IMR-90 (cell line): ENCODE results near the gene PPP1R14C. TPM values are rescaled to one million over a fixed set of nuclear protein-coding genes. Genes with fewer than 3 reads are reported as not detected.

Experiments used
- ATAC-seq: fragments of 200-7000 bp; cut with Tn5 transposase; 2 replicates; pipeline ENCODE4 v1.9.1; 2020; ENCODE audit warnings: low read depth, mild to moderate bottlenecking, moderate library complexity
- BruUV-seq: library from RNA; stranded (reverse); fragments of 400-500 nt; replicated peaks from 2 replicates; lab custom pipeline; 2021; lab: Mats Ljungman, UMichigan
- CTCF ChIA-PET: fragments of 300-600 bp; formaldehyde crosslinking; extraction: SDS; loops from one replicate; lab custom pipeline; 2021; ENCODE audit warnings: antibody characterized with exemption; lab: Yijun Ruan, JAX
- POLR2A ChIA-PET: fragments of 300-600 bp; sonication (Branson Sonifier 250); formaldehyde crosslinking; loops from one replicate; lab custom pipeline; 2022; ENCODE audit warnings: antibody characterized with exemption; ENCODE audit not compliant: unreplicated experiment; lab: Charles Lee
- DNase-seq: peaks from one replicate; pipeline ENCODE4 v3.0.0; 2013
- H2AFZ ChIP-seq: replicated peaks from 2 replicates; pipeline ENCODE3; 2013; ENCODE audit warnings: low read length, mild to moderate bottlenecking; ENCODE audit not compliant: poor library complexity
- H2AK5ac ChIP-seq: 2 replicates; pipeline ENCODE4 v1.6.1; 2013; ENCODE audit warnings: low read depth, low read length, inconsistent platforms
- H2AK9ac ChIP-seq: replicated peaks from 2 replicates; pipeline ENCODE3; 2013; ENCODE audit warnings: mild to moderate bottlenecking, low read depth, low read length, moderate library complexity; ENCODE audit not compliant: poor library complexity
- H2BK120ac ChIP-seq: 2 replicates; pipeline ENCODE4 v1.6.1; 2013; ENCODE audit warnings: low read depth, low read length, inconsistent platforms
- H2BK15ac ChIP-seq: 3 replicates; pipeline ENCODE4 v1.6.1; 2013; ENCODE audit warnings: low read depth, low read length, inconsistent platforms
- H2BK20ac ChIP-seq: 2 replicates; pipeline ENCODE4 v1.6.1; 2013; ENCODE audit warnings: low read depth, mild to moderate bottlenecking, inconsistent platforms, low read length, moderate library complexity
- H2BK5ac ChIP-seq: 2 replicates; pipeline ENCODE4 v1.6.1; 2013; ENCODE audit warnings: mild to moderate bottlenecking, low read depth, low read length, inconsistent platforms; ENCODE audit not compliant: poor library complexity, severe bottlenecking
- H3K14ac ChIP-seq: replicated peaks from 2 replicates; pipeline ENCODE4 v1.6.1; 2013; ENCODE audit warnings: low read depth, low read length, inconsistent platforms
- H3K18ac ChIP-seq: 2 replicates; pipeline ENCODE4 v1.6.1; 2013; ENCODE audit warnings: low read depth, low read length, control low read depth
- H3K23ac ChIP-seq: 2 replicates; pipeline ENCODE4 v1.6.1; 2013; ENCODE audit warnings: low read depth, low read length, inconsistent platforms
- H3K27ac ChIP-seq: 2 replicates; pipeline ENCODE4 v1.5.1; 2013; ENCODE audit warnings: mild to moderate bottlenecking, control low read depth, low read length; ENCODE audit not compliant: insufficient read depth
- H3K27me3 ChIP-seq: 2 replicates; pipeline ENCODE4 v1.6.1; 2013; ENCODE audit warnings: low read length; ENCODE audit not compliant: control insufficient read depth, insufficient read depth
- H3K36me3 ChIP-seq: 2 replicates; pipeline ENCODE4 v1.6.1; 2013; ENCODE audit warnings: low read length, mixed read lengths; ENCODE audit not compliant: control insufficient read depth, insufficient read depth
- H3K4ac ChIP-seq: 2 replicates; pipeline ENCODE4 v1.6.1; 2013; ENCODE audit warnings: low read depth, low read length, inconsistent platforms
- H3K4me1 ChIP-seq: 2 replicates; pipeline ENCODE4 v1.6.1; 2013; ENCODE audit warnings: low read length, mixed read lengths; ENCODE audit not compliant: control insufficient read depth, insufficient read depth
- H3K4me2 ChIP-seq: 2 replicates; pipeline ENCODE4 v1.6.1; 2013; ENCODE audit warnings: low read depth, mild to moderate bottlenecking, control low read depth, low read length, moderate library complexity
- H3K4me3 ChIP-seq: 2 replicates; pipeline ENCODE4 v1.5.1; 2013; ENCODE audit warnings: low read depth, mild to moderate bottlenecking, control low read depth, low read length, moderate library complexity; ENCODE audit not compliant: insufficient read depth
- H3K56ac ChIP-seq: 2 replicates; pipeline ENCODE4 v1.6.1; 2013; ENCODE audit warnings: low read length, inconsistent platforms; ENCODE audit not compliant: insufficient read depth; ENCODE audit errors: extremely low read depth
- H3K79me1 ChIP-seq, 2 experiments: 2 replicates each; pipeline ENCODE4 v1.6.1; 2013; ENCODE audit warnings: low read length in 2 of 2, inconsistent platforms in 1 of 2, low read depth in 1 of 2
- H3K9ac ChIP-seq: 2 replicates; pipeline ENCODE4 v1.6.1; 2013; ENCODE audit warnings: low read depth, low read length, control low read depth
- H3K9me1 ChIP-seq: 2 replicates; pipeline ENCODE4 v1.6.1; 2013; ENCODE audit warnings: low read length, inconsistent platforms; ENCODE audit not compliant: insufficient read depth
- H3K9me3 ChIP-seq: 2 replicates; pipeline ENCODE4 v1.6.1; 2013; ENCODE audit warnings: low read length; ENCODE audit not compliant: control insufficient read depth, insufficient read depth
- H4K20me1 ChIP-seq: 2 replicates; pipeline ENCODE4 v1.6.1; 2013; ENCODE audit warnings: low read length, inconsistent platforms; ENCODE audit not compliant: insufficient read depth
- H4K5ac ChIP-seq: 2 replicates; pipeline ENCODE4 v1.6.1; 2013; ENCODE audit warnings: mild to moderate bottlenecking, low read depth, low read length, control low read depth
- H4K8ac ChIP-seq, 2 experiments: 2 replicates each; pipeline ENCODE4 v1.6.1; 2013; ENCODE audit warnings: low read depth in 2 of 2, low read length in 2 of 2, control low read depth in 1 of 2, inconsistent platforms in 1 of 2
- H4K91ac ChIP-seq: 2 replicates; pipeline ENCODE4 v1.6.1; 2013; ENCODE audit warnings: low read depth, low read length, inconsistent platforms; ENCODE audit not compliant: insufficient read depth
- BHLHE40 ChIP-seq: fragments of 150-350 bp; IDR thresholded peaks from 2 replicates; pipeline ENCODE4 v1.6.1; 2016; ENCODE audit warnings: mild to moderate bottlenecking, low read depth, low read length
- CEBPB ChIP-seq: IDR thresholded peaks from 2 replicates; pipeline ENCODE4 v1.6.1; 2012; ENCODE audit warnings: low read depth, low read length, improper control_type of control experiment
- FOS ChIP-seq: fragments of 150-350 bp; IDR thresholded peaks from 2 replicates; pipeline ENCODE4 v1.6.1; 2016; ENCODE audit warnings: low read depth, low read length
- MAFK ChIP-seq: IDR thresholded peaks from 2 replicates; pipeline ENCODE4 v1.6.1; 2012; ENCODE audit warnings: low read depth, low read length, improper control_type of control experiment
- MAZ ChIP-seq: IDR thresholded peaks from 2 replicates; pipeline ENCODE4 v1.6.1; 2012; ENCODE audit warnings: low read depth, mild to moderate bottlenecking, low read length, improper control_type of control experiment, moderate library complexity, borderline replicate concordance
- POLR2A ChIP-seq: IDR thresholded peaks from 2 replicates; pipeline ENCODE4 v1.6.1; 2012; ENCODE audit warnings: mild to moderate bottlenecking, low read depth, low read length
- RAD21 ChIP-seq: IDR thresholded peaks from 2 replicates; pipeline ENCODE4 v1.6.1; 2012; ENCODE audit warnings: low read length, improper control_type of control experiment
- RCOR1 ChIP-seq: IDR thresholded peaks from 2 replicates; pipeline ENCODE4 v1.6.1; 2012; ENCODE audit warnings: mild to moderate bottlenecking, low read length, improper control_type of control experiment; ENCODE audit not compliant: insufficient replicate concordance
- SMC3 ChIP-seq: fragments of 150-350 bp; IDR thresholded peaks from 2 replicates; pipeline ENCODE4 v1.6.1; 2016; ENCODE audit warnings: low read depth, mild to moderate bottlenecking, antibody characterized with exemption, low read length, moderate library complexity
- WGBS, 2 experiments: methylation state at CpG; one replicate each; pipeline versions ENCODE4 v1.1.5 to v1.1.7; 2013; ENCODE audit warnings: missing lambda C conversion rate in 2 of 2; ENCODE audit not compliant: insufficient read length in 1 of 2; ENCODE audit errors: extremely low coverage in 2 of 2; 5-methylcytosine and 5-hydroxymethylcytosine counted together
- dilution Hi-C: fragments of 300-500 bp; cut with HindIII; formaldehyde crosslinking; loops from one replicate; pipeline ENCODE4 v1.14.3; 2018; ENCODE audit warnings: low sequenced_read_pairs; ENCODE audit not compliant: unreplicated experiment
- in situ Hi-C: fragments of 300-500 bp; cut with MboI; formaldehyde crosslinking; loops from 3 replicates; pipeline ENCODE4 v1.14.3; 2019; ENCODE audit warnings: low sequenced_read_pairs, inconsistent platforms, mixed read lengths
- intact Hi-C: fragments of 100-400 bp; cut with micrococcal nuclease; formaldehyde crosslinking; loops from 2 replicates; pipeline ENCODE4 v1.10.0; 2022
- polyA plus RNA-seq, 3 experiments: library from polyadenylated mRNA; depleted of rRNA; stranded (reverse); fragments of >200 nt; gene quantifications; 2 replicates each; pipeline ENCODE4 v1.2.3, GENCODE V29; 2012; ENCODE audit warnings: low replicate concordance in 1 of 3
- total RNA-seq: library from RNA; depleted of rRNA; stranded (reverse); fragments of >200 nt; gene quantifications from 2 replicates; pipeline ENCODE4 v1.2.3, GENCODE V29; 2012
- TF ChIP-seq, protein P1 (sequence below): conservative IDR thresholded peaks from 2 replicates; pipeline ENCODE4 v1.5.1; 2012; ENCODE audit warnings: mild to moderate bottlenecking, low read depth, low read length, improper control_type of control experiment
- TF ChIP-seq, protein P2 (sequence below): fragments of 150-350 bp; IDR thresholded peaks from 2 replicates; pipeline ENCODE4 v1.6.1; 2016; ENCODE audit warnings: low read depth, mild to moderate bottlenecking, low read length, moderate library complexity, borderline replicate concordance
- TF ChIP-seq, protein P3 (sequence below): fragments of 150-350 bp; IDR thresholded peaks from 2 replicates; pipeline ENCODE4 v1.6.1; 2017; ENCODE audit warnings: mild to moderate bottlenecking, antibody characterized with exemption, low read length, low read depth

The PPP1R14C gene
- total and polyA plus RNA-seq, 2 of the 4 experiments (the other 2 are of a cell fraction), result not detected

DNA sequence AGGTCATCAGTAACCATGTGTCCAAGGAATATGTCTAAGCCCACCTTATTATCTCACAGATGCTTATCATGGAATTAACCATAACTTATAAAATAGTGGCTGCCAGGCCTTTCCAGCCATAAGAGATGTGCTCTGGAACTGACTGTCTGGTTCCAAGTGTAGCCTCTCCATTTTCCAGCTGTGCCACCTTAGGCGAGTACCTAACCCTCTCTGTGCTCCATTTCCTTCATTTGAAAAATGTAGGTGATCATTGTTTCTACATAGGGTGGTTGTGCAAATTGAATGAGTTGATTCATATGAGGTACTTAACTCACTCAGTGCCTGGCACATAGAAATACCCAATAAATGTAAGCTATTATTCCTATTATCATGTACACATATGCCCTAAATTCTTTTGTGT lies 123.5 kb downstream of the PPP1R14C start:
- Histone ChIP-seq H3K9me1 (peaks cover 10% of the 10 kb centered on the region), H4K91ac (no peak overlapping the region), H3K9me3 (no peaks in the 10 kb centered on the region), H3K79me1 (no peaks in the 10 kb centered on the region), H2BK15ac (no peak overlapping the region), H3K14ac (no peak overlapping the region), H3K4ac (no peak overlapping the region), H4K5ac (no peak overlapping the region), H3K23ac (no peak overlapping the region), H3K36me3 (no peaks in the 10 kb centered on the region), H2BK120ac (no peak overlapping the region), H2AK5ac (no peak overlapping the region), H3K4me2 (no peak overlapping the region), H3K27me3 (no peaks in the 10 kb centered on the region; the same call in 1 of the 2 replicates), H2BK20ac (no peak overlapping the region), H3K18ac (no peak overlapping the region), H2AK9ac (no peak overlapping the region), H3K4me3 (no peak overlapping the region), H2AFZ (no peak overlapping the region), H3K4me1 (peaks cover 10% of the 10 kb centered on the region), H2BK5ac (no peak overlapping the region), H4K20me1 (no peaks in the 10 kb centered on the region), H3K56ac (no peak overlapping the region), H3K27ac (no peak overlapping the region), H4K8ac (no peak overlapping the region), H3K9ac (no peak overlapping the region)
- CTCF ChIA-PET, result interaction anchor here (1.2 kb wide), 1 partner anchor 17 kb away, joined by 3 read pairs; no protein-coding TSS in a partner anchor
- BruUV-seq, result no TSS peak
- in situ Hi-C loops, result no loop called here
- intact Hi-C loops, result no loop called here
- ATAC-seq (no peak), DNase-seq (no peak)
- dilution Hi-C loops, result no loop called here
- POLR2A ChIA-PET, result no interaction called here
- WGBS, 2 experiments, result no CpG with 5 or more reads among the region's 1 CpG
- TF ChIP-seq, protein P1, sequence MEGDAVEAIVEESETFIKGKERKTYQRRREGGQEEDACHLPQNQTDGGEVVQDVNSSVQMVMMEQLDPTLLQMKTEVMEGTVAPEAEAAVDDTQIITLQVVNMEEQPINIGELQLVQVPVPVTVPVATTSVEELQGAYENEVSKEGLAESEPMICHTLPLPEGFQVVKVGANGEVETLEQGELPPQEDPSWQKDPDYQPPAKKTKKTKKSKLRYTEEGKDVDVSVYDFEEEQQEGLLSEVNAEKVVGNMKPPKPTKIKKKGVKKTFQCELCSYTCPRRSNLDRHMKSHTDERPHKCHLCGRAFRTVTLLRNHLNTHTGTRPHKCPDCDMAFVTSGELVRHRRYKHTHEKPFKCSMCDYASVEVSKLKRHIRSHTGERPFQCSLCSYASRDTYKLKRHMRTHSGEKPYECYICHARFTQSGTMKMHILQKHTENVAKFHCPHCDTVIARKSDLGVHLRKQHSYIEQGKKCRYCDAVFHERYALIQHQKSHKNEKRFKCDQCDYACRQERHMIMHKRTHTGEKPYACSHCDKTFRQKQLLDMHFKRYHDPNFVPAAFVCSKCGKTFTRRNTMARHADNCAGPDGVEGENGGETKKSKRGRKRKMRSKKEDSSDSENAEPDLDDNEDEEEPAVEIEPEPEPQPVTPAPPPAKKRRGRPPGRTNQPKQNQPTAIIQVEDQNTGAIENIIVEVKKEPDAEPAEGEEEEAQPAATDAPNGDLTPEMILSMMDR, result no peak
- TF ChIP-seq POLR2A (no peak), RAD21 (no peak), FOS (no peak), MAFK (no peak), SMC3 (no peak), MAZ (no peak), CEBPB (no peak), BHLHE40 (no peak), RCOR1 (no peak)
- TF ChIP-seq, protein P2, sequence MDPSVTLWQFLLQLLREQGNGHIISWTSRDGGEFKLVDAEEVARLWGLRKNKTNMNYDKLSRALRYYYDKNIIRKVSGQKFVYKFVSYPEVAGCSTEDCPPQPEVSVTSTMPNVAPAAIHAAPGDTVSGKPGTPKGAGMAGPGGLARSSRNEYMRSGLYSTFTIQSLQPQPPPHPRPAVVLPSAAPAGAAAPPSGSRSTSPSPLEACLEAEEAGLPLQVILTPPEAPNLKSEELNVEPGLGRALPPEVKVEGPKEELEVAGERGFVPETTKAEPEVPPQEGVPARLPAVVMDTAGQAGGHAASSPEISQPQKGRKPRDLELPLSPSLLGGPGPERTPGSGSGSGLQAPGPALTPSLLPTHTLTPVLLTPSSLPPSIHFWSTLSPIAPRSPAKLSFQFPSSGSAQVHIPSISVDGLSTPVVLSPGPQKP, result no peak
- TF ChIP-seq, protein P3, sequence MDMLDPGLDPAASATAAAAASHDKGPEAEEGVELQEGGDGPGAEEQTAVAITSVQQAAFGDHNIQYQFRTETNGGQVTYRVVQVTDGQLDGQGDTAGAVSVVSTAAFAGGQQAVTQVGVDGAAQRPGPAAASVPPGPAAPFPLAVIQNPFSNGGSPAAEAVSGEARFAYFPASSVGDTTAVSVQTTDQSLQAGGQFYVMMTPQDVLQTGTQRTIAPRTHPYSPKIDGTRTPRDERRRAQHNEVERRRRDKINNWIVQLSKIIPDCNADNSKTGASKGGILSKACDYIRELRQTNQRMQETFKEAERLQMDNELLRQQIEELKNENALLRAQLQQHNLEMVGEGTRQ, result no peak
